Liver (tissue), 3 donors: ENCODE measurements around the gene IGF2R.

Experiments used
- ATF3 ChIP-seq: IDR thresholded peaks from 2 replicates; pipeline ENCODE4 v1.6.1; 2016; ENCODE audit warnings: antibody characterized with exemption
- CTCF ChIP-seq: fragments of 150-350 bp; IDR thresholded peaks from 2 replicates; pipeline ENCODE4 v1.5.1; 2017; ENCODE audit warnings: improper control_type of control experiment, low read depth, low read length; ENCODE audit not compliant: missing input control
- FOXA1 ChIP-seq: IDR thresholded peaks from 2 replicates; pipeline ENCODE4 v1.6.1; 2016; ENCODE audit warnings: antibody characterized with exemption
- JUND ChIP-seq, 2 donors: IDR thresholded peaks; 2 replicates each; pipeline ENCODE4 v1.6.1; 2016; ENCODE audit warnings: antibody characterized with exemption in 2 of 2
- MAX ChIP-seq: IDR thresholded peaks from 2 replicates; pipeline ENCODE4 v1.6.1; 2016; ENCODE audit warnings: antibody characterized with exemption
- RAD21 ChIP-seq, 2 donors: IDR thresholded peaks; 2 replicates each; pipeline ENCODE4 v1.6.1; 2016; ENCODE audit warnings: antibody characterized with exemption in 2 of 2, mild to moderate bottlenecking in 2 of 2
- SP1 ChIP-seq: IDR thresholded peaks from 2 replicates; pipeline ENCODE4 v1.6.1; 2018; ENCODE audit warnings: antibody characterized with exemption, mild to moderate bottlenecking
- TAF1 ChIP-seq: conservative IDR thresholded peaks from 2 replicates; pipeline ENCODE4 v1.6.1; 2016; ENCODE audit warnings: antibody characterized with exemption, mild to moderate bottlenecking
- YY1 ChIP-seq: IDR thresholded peaks from 2 replicates; pipeline ENCODE4 v1.6.1; 2016; ENCODE audit warnings: antibody characterized with exemption, mild to moderate bottlenecking
- TF ChIP-seq, protein P1 (sequence below): IDR thresholded peaks from 2 replicates; pipeline ENCODE4 v1.6.1; 2016; ENCODE audit warnings: antibody characterized with exemption, mild to moderate bottlenecking
- donor health status: healthy.
- donor health status: healthy.

DNA sequence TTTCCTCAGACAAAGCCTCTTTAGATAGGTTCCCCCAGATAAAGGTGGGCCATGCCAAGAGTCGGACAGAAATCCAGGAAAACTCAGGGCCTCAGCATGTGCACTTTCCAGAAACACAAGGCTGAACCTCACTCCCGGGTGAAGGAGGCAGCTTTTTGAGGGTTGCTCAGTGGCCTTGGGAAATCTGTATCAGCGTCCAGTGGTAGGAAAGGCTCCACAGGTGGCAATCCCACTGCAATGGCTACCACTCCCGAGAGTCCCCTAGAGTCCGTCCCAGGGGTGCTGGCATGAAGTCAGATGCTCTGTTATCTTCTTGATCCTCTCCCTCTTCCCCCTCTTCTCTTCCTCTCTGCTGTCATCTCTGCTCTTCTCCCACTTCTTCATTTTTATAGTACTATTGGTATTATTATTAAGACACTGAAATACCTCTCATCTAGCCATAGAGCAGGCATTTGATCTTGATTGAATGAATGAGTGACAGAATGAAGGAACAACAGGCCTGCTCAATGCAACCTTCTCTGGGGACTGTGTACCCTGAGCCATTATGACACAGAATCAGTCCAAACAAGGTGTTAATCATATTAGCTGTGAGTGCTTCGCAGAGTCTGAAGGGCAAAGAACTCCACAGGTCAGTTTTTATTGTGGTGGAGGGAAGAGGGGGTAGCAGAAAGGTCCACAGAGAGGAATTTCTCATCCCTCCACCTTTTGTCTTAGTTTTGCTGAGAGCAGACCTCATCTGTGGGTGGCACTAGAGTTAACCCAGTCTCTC, 166.1 kb downstream of the IGF2R start:
- TF ChIP-seq SP1 (peak; percentile 44), YY1 (peak; percentile 69), CTCF (no peak), JUND (IDR thresholded peaks at IDR 0.05) (peak in 1 of 2 donors; percentile 42), TAF1 (no peak), RAD21 (IDR thresholded peaks at IDR 0.05) (peak; percentile 3 to 28), FOXA1 (no peak), MAX (peak; percentile 46), ATF3 (no peak)
- TF ChIP-seq, protein P1, sequence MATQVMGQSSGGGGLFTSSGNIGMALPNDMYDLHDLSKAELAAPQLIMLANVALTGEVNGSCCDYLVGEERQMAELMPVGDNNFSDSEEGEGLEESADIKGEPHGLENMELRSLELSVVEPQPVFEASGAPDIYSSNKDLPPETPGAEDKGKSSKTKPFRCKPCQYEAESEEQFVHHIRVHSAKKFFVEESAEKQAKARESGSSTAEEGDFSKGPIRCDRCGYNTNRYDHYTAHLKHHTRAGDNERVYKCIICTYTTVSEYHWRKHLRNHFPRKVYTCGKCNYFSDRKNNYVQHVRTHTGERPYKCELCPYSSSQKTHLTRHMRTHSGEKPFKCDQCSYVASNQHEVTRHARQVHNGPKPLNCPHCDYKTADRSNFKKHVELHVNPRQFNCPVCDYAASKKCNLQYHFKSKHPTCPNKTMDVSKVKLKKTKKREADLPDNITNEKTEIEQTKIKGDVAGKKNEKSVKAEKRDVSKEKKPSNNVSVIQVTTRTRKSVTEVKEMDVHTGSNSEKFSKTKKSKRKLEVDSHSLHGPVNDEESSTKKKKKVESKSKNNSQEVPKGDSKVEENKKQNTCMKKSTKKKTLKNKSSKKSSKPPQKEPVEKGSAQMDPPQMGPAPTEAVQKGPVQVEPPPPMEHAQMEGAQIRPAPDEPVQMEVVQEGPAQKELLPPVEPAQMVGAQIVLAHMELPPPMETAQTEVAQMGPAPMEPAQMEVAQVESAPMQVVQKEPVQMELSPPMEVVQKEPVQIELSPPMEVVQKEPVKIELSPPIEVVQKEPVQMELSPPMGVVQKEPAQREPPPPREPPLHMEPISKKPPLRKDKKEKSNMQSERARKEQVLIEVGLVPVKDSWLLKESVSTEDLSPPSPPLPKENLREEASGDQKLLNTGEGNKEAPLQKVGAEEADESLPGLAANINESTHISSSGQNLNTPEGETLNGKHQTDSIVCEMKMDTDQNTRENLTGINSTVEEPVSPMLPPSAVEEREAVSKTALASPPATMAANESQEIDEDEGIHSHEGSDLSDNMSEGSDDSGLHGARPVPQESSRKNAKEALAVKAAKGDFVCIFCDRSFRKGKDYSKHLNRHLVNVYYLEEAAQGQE, result peak; percentile 54
